Activated CD8-positive, alpha-beta memory T cell treated with anti-CD3 and anti-CD28 coated beads for 24 hours (primary cell): ENCODE data around the gene TNRC6C.
"Not testable (repeated sequence)": the region's sequence is repeated elsewhere in the genome, so short reads cannot be mapped to it uniquely, and the experiment has no call there.

Experiments used
- DNase-seq: peaks from one replicate; pipeline ENCODE4 v3.0.0-alpha.2; 2020

TNRC6C gene

DNA sequence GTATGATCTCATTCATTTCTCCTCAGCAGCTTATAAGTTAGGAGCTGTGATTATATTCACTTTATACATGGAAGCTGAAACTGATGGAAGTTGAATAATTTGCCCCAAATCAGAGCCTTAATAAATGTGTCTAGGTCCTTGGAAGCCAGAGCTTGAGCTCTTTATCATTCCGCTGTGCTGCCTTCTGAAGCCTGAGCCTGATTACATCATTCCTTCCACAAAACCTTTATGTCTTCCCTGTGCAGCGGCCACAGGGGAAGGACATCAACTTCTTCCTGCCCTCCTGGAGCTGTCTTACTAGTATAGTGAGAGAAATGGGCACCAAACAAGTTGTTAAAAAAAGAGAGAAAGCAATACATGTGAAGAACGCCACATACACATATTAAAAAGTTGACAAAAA is 6.8 kb downstream of the TNRC6C start:
- DNase-seq = no peak

DNA sequence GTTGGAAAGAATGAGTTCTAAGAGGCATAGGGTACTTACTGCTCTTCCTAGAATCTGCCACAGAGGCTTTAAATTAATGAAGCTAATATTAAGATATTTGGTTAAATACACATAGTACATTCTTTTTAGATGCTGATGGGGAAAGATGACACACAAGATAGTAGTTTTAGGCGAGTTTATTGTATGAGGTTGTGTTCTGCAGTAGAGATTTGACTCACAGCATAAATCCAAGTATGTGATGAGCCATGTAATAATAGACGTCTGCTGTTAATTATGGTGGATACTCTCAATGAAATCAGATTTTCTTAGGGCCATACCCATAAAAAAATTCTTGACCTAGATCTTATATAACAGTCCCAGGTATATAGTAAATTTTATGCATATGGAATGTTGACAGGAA is 8.0 kb downstream of the TNRC6C start:
- DNase-seq = no peak

DNA sequence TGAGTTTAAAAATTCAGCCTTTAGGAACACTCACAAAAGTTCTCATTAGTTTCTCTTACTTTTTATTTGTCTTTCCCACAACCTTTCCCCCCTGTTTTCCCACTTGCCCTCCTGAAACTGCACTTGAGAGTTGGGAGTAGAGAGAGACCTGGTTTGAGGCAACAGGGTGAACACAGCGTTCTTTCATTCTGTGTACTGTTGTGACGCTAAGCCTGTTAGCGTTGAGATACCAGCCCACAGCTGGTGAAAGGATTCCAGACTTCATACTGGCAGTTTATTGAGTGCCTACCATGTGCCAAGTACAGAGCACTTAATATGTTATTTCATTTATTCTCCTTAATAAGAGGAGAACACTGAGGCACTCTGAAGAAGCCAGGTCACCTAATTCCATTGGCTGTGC is 10.3 kb downstream of the TNRC6C start:
- no peak for DNase-seq

DNA sequence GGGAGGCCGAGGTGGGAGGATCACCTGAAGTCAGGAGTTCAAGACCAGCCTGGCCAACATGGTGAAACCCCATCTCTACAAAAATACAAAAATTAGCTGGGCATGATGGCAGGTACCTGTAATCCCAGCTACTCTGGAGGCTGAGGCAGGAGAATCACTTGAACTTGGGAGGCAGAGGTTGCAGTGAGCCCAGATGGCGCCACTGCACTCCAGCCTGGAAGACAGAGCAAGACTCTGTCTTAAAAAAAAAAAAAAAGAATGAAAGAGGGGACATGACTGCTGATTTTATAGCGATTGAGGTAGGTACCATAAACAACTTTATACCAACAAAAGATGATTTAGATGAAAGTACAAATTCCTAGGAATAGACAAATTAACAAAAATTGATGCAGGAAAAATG is 13.8 kb downstream of the TNRC6C start:
- not testable (repeated sequence) for DNase-seq

DNA sequence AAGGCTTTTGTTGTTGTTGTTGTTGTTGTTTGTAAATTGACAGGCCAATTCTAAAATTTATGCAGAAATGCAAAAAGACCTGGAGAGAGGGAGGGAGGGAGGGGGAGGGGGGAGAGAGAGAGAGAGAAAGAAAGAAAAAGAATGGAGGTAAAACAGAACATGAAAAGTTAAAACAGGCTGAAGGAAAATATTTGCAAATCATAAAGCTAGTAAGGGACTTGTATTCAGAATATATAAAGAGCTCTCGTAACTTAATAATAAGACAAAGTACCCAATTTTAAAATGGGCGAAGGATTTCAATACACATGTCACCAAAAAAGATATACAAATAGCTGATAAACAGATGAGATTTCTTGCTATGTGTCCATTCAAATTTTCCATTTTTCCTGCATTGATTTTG is 15.4 kb downstream of the TNRC6C start:
- DNase-seq = no peak

DNA sequence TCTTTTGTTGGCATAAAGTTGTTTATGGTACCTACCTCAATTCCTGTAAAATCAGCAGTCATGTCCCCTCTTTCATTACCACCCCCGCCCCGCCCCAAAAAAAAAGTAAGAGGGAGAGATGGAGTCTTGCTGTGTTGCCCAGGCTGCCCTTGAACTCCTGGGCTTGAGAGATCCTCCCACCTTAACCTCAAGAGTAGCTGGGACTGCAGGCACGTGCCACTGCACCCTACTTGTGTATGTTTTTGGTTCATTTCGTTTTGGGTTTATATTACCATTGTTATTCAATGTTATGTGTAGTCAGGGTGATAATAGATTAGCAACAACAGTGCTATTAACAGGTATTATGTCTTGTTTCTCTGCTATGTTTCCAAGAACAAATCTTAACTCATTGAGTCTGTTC is 15.9 kb downstream of the TNRC6C start:
- DNase-seq = no peak

DNA sequence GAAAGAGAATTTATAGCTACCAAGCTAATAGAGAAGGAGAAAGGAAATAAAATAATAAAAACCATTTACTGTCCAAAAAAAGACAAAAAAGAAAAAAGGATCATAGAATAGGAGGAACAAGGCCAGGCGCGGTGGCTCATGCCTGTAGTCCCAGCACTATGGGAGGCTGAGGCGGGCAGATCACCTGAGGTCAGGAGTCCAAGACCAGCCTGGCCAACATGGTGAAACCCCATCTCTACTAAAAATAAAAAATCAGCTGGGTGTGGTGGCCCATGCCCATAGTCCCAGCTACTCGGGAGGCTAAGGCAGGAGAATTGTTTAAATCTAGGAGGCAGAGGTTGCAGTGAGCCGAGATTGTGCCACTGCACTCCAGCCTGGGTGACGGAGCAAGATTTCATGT is 23.9 kb downstream of the TNRC6C start:
- DNase-seq = not testable (repeated sequence)

DNA sequence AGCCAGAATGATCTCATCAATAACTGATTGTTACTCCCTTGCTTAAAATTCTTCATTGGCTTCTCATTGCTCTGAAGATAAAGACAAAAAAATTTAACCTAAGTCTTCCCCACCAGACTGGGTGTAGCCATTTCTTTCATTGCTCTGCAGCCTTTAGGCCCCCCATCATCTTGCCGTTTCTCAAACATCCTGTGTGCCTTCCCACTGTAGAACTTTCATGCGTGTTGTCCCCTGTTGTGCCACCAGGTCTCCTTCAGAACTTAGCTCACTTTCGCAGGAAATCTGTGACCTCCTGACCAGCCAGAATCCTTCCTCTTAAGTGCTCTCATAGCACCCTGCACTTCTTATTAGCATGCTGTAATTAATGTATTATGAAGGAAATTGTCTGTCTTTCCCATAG is 31.8 kb downstream of the TNRC6C start:
- no peak for DNase-seq

DNA sequence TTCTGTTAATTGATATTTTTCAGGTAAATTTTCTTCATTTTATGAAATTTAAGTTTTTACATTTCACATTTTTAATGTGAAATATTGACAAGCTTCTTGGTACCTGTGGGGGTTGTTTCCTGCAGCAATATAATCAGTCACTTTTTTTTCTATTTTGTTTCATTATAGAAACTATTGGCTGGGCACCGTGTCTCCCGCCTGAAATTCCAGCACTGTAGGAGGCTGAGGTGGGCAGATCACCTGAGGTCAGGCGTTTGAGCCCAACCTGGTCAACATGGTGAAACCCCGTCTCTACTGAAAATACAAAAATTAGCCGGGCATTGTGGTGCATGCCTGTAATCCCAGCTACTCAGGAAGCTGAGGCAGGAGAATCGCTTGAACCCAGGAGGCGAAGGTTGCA is 35.2 kb downstream of the TNRC6C start:
- DNase-seq = not testable (repeated sequence)

DNA sequence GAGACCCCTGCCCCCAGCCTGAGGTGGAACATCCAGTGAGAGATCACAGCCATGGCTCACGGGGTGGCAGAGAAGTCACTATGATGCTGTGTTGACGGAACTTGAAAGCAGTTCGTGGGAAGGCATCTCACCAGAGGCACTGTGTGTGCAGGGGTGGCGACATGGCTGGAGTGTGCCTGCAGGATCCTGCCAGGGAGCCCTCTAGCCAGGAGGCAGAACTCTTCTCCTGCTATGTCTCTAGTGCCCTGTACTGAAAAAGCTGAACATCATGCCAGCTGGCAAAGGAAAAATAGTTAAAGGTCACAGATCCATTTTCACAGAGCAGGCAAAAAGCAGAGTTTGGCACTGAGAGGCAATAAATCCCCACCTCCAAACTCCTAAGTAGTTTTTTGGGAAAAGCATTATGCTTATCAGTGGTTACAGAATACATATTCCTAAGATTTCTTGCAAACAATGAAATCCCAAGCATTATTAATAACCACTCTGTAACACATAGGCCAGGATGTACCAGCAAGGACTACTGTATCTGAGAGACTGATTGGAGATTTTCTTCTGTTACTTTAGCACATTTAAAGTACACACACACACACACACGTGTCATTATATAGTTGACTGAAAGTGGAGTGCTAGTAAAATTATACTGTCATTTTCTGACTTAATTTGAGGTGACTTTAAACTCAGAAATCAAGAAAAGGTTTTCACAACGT is 36.8 kb downstream of the TNRC6C start:
- no peak for DNase-seq

DNA sequence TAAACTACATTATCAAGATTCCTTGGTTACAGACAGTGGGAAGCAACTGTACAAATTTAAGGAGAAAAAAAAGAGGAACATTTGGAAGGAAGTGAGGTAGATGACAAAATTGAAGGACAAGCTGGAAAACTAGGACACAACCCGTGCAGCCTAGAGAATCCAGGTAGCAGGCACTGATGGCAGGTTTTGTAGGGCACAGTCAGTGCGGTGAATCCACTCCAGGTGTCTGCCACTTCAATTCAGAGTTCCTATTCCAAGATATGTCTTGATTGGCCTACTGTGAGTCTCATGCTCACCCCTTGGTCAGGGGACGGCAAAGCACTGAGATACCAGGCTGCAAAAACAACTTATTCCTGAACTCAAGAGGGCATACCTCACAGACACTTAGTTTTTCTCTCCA is 37.8 kb downstream of the TNRC6C start:
- no peak for DNase-seq

DNA sequence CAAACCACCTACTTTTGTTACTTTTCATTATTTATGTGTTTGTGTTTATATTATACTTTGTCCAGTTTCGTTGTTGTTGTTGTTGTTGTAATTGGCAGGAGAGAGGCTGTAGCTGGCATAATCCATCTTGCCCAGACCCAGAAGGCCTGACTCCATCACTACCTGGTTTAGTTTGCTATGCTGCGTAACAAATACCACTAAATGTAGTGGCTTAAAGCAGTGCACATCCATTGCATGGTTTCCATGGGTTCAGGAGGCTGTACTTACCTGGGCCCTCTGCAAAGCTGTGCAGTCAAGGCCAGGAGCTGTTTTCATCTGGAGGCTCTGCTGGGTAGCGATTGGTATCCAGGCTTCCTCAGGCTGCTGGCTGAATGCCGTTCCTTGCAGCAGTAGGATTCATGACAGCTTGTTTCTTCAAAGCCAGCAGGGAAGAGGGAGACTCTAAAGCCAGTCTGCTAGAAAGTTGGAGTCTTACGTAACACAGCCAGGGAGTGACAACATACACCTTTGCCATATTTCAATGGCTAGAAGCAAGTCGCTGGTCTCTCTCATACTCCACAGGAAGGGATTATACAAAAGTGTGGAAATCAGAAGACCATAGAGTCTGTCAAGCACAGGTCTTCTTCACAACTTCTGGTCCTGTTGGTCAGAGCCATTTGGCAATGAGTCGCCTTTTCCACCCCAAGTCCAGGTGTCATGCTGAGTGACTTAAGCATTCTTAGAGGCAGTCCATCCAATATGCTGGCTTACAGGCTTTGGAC is 41.1 kb downstream of the TNRC6C start:
- no peak for DNase-seq

DNA sequence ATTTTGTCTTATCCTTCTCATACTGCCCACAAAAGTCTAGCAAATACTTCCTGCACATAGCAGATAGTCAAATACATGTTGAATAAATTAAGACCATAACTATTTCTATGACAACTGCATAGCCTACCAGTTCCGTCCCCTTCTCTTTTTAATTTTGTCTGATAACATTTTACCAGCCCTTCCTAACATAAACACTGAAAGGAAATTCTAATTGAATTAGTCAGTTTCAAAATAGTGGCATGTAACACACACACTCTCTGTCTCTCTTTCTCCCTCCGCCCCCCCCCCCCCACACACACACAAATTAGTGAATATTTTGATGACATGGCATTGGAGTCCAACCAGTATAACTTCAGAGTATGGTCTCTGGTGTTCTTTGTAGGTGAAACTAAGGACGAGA is 41.8 kb downstream of the TNRC6C start:
- DNase-seq = no peak

DNA sequence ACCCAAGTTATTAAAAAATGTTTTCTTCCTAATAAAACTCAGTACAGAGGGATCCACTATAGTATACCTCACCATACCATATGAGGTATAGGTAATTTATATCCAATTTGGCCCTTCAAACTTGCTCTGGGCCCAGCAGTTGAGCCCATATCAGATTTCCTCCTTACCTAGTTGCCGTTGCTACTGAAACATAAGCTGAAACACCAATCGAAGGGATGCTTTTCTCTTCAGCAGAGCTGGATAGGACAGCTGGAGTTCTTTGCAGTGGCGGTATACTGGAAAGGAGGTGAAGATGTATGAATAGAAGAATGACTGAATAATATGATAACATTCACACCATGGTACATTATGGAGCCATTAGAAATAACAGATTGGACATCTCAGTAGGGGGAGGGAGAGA is 42.7 kb downstream of the TNRC6C start:
- no peak for DNase-seq

DNA sequence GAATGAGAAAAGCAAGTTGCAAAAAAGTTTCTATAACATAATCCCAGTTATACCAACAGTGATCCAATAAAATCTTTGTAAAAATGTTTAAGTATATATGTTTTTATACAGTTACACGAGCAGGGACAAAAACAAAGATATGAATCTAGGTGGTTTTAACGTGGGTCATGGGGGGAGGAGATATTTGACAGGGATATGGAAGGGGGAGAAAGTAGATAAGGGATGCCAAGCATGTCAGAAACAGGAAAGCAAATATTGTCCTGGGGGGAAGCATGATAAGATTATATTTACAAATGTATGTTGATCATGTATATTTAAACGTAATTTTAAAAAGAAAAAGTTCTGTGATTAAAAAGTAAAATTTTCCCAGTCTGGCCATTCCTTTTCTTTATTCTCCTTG is 43.1 kb downstream of the TNRC6C start:
- DNase-seq = no peak

DNA sequence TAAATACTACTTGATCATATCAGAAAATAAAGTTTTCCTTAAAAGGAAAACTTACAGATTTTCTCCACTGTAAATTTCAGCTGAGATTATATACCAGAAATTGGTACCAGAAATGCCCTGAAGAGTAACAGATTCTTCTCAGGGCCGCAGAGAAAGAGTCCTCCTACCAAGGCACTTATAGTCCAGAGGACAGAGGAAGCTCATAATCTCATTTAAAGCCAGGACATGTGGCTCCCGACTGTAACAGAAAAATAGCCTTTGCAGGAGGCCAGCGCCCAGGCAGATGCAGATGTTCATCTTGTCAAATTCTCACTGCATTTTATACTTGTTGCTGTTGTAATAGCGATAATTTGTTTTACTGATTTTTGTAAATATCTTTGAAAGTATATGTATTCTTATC is 43.7 kb downstream of the TNRC6C start:
- DNase-seq = no peak

DNA sequence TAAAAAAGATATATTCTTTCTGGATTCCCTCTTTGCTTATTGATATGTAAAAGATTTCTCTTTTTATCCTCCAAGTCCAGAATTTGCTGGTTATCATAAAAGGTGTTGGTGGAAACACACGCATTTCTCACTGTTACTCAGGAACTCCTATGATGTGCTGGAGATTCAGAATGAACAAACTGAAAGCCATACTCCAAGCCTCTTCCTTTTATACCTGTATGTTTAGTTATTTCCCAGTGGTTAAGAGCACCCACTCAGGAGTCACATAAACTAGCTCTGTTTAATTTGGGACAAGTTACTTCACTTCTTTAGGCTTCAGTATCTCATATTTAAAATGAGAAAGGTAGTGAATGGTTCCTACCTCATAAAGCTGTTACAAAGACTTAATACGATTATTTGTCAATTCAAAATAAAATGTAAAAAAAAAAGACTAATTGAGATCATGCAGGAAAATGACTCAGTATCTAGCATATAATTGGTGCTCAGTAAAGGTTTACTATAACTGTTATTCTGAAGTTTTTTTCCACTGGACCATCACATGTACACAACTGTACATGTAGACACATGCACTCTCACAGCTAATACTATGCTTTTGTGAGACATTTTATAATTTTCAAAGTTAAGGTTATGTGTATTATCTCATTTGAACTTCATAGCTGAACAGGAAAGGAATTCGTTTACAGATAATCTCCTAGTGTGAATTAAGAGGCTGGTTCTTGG is 47.1 kb downstream of the TNRC6C start:
- DNase-seq = no peak

DNA sequence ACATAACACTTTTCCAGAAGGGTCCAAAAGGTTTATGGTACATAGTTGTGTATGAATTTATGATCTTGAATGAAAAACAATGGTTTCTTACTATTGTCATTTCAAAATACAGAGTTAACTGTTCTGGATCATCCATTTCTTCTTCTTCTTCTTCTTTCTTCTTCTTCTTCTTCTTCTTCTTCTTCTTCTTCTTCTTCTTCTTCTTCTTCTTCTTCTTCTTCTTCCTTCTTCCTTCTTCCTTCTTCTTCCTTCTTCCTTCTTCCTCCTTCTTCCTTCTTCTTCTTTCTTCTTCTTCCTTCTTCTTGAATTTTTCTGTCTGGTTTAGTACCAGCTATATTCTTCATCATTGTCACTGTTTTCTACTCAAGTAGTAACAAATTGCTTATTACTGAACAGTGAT is 47.8 kb downstream of the TNRC6C start:
- DNase-seq = no peak

DNA sequence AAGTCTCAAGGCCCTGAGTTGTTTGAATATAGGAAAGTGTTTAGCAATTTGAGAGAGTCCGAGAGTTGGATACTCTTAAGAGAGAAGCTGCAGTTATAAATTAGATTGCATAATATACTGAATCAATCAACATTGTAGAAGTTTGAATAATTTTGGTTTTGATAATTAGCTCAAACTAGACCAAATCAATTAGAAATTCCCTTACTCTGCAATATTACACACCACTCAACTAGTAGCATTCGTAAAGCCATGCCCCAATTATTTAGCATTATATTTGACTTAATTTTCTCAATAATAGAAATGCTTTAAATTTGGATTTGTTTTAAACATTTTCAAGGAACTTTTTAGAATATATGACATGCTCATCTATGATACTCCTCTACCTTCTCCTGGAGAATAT is 49.1 kb downstream of the TNRC6C start:
- DNase-seq = no peak

DNA sequence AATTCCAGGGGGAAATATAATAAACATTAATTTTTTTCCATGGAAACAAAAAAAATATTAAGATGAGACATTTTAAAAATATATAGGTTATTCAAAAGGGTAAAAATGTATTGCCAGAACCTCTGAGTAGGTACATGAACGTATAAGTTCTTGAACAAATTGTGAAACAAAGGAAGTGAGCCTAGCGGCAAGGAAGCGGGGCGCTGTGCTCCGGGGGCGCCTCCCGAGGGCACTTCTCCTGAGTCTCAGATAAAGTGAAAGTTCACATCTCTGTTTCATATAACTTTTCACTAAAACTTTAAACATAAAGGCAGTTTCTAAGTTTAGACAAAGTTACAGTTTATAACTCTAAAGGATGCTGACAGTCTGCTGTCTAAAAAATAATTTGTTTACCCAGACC is 52.3 kb downstream of the TNRC6C start:
- no peak for DNase-seq

DNA sequence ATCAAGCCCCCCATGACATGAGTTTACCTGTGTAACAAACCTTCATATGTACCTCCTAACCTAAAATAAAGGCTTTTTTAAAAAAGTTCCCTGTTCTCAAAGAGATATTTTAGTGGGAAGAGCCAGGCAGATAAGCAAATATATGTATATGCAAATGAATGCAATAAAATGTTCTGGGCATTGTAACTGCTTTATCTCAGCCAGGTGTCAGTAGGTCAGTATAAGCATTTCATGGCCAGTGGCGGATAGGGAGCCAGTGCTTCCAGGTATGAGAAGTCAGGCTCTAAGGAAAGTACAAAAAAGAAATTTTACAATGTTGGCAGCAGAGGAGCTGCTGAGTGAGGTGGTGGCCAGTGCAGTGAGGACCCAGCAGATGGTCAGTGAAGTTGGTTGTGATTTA is 53.9 kb downstream of the TNRC6C start:
- no peak for DNase-seq

DNA sequence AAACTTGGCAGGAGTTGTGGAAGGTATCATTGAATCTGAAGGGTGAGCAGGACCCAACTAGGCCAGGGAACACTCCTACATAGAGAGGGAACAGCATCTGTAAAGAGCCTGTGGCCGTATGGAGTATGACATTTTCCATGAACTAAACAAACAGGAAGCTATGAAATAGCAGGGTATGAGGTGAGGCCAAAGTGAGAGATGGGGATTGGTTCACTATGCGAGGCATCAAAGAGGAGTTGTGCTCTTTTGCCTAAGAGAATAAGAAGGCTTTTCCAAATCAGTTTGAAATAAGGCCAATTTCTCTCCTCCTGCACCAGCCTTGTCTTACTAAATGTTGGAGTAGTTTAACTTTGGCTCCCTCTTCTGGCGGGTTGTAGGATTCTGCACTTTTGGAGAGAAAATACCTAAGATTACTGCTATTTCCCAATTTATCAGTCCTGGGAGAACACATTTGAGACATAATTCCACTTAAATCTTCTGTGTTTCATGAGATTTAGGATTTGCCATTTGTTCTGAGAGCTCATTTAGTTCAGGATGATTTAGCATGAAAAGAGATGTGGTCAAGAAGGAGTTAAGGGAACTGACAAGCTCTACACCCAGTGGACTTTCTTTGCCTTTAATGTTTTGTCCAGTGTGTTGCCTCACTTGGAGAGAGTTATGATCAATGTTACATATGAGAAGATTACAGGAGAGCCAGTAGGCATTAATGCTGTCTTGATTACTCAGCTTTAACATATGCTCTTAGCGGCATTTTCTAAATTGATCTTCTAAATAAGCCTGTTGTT is 55.4 kb downstream of the TNRC6C start:
- no peak for DNase-seq

DNA sequence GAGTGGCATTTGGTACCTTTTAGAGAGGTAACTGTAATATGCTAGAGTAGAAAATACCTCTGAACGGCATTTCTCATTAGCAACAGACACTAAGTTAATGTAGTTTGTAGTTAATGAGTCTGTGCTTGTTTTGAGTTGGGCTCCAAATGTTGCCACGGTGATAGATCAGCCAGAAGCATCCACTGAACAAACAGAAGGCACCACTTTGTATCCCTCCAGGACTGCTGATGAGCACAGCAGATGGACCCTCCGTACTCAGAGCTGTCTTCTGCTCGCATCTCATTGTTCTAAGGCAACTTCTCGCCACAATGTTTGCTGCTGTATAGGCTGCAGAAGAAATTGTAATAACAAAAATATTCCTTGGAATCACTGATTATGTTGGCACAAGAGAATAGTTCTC is 56.1 kb downstream of the TNRC6C start:
- DNase-seq = no peak
